ENCODE measurements around the gene NUDT16L1. TPM values are rescaled to one million over a fixed set of nuclear protein-coding genes. Genes with fewer than 3 reads are reported as not detected.
A peak's percentile ranks its signal among the peaks of the same experiment; 100 is the strongest.

Gene NUDT16L1
- total and polyA plus RNA-seq, 9 of the 15 experiments (the other 6 are each of a cell fraction or from before 2014, with no cell fraction given), result 1.4 to 37.6 (median 13.7) TPM

DNA sequence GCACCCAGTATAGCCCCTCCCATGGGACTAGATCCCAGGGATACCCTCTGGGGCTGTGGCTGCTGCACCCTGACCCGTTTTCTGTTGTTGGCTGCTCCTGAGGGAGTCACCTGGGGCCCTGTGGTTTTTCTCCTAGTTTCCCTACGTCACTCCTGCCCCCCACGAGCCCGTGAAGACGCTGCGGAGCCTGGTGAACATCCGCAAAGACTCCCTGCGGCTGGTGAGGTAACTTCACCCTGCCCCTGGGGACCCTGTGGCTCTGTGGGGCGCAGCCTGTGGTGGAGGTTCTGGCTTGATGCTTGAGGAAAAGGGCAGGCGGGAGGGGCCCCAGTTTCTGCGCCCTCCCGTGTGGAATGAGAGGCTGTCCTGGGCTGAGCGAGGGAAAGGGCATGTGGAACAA, 41.5 kb upstream of the NUDT16L1 start (continued):
- TF ChIP-seq CHD1 (IDR thresholded peaks at IDR 0.05; ENCODE audit: low read length), result no peak
- no peak for TF ChIP-seq RB1 (IDR thresholded peaks at IDR 0.05; ENCODE audit: low read depth)
- TF ChIP-seq, protein P1, sequence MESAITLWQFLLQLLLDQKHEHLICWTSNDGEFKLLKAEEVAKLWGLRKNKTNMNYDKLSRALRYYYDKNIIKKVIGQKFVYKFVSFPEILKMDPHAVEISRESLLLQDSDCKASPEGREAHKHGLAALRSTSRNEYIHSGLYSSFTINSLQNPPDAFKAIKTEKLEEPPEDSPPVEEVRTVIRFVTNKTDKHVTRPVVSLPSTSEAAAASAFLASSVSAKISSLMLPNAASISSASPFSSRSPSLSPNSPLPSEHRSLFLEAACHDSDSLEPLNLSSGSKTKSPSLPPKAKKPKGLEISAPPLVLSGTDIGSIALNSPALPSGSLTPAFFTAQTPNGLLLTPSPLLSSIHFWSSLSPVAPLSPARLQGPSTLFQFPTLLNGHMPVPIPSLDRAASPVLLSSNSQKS (CRISPR knock-in tag; IDR thresholded peaks at IDR 0.05), result no peak

DNA sequence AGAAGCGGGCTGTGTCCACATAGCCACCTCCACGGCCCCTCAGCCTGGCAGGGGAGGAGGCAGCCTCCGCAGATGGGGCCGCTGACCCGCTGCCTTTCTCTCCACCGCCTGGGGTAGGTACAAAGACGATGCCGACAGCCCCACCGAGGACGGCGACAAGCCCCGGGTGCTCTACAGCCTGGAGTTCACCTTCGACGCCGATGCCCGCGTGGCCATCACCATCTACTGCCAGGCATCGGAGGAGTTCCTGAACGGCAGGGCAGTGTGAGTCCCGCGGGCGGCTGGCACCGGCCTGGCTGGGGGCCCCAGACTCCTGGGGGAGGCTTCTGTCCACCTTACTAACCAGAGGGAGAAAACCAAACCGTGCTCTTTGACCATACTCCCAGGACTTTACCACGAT, 40.8 kb upstream of the NUDT16L1 start:
- TF ChIP-seq, protein P2, sequence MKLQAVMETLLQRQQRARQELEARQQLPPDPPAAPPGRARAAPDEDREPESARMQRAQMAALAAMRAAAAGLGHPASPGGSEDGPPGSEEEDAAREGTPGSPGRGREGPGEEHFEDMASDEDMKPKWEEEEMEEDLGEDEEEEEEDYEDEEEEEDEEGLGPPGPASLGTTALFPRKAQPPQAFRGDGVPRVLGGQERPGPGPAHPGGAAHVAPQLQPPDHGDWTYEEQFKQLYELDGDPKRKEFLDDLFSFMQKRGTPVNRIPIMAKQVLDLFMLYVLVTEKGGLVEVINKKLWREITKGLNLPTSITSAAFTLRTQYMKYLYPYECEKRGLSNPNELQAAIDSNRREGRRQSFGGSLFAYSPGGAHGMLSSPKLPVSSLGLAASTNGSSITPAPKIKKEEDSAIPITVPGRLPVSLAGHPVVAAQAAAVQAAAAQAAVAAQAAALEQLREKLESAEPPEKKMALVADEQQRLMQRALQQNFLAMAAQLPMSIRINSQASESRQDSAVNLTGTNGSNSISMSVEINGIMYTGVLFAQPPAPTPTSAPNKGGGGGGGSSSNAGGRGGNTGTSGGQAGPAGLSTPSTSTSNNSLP (IDR thresholded peaks at IDR 0.05; ENCODE audit: borderline replicate concordance, low read depth, low read length), result no peak
- TF ChIP-seq RHOXF2B (CRISPR knock-in tag; conservative IDR thresholded peaks at IDR 0.05), result no peak
- TF ChIP-seq, protein P3, sequence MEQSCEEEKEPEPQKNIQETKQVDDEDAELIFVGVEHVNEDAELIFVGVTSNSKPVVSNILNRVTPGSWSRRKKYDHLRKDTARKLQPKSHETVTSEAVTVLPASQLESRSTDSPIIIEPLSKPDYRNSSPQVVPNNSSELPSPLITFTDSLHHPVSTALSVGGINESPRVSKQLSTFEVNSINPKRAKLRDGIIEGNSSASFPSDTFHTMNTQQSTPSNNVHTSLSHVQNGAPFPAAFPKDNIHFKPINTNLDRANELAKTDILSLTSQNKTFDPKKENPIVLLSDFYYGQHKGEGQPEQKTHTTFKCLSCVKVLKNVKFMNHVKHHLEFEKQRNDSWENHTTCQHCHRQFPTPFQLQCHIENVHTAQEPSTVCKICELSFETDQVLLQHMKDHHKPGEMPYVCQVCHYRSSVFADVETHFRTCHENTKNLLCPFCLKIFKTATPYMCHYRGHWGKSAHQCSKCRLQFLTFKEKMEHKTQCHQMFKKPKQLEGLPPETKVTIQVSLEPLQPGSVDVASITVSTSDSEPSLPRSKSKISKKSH (CRISPR knock-in tag; IDR thresholded peaks at IDR 0.05), result no peak
- TF ChIP-seq POU5F1 (IDR thresholded peaks at IDR 0.05; ENCODE audit: borderline replicate concordance, low read depth, low read length, partially characterized antibody), result no peak
- TF ChIP-seq, protein P4, sequence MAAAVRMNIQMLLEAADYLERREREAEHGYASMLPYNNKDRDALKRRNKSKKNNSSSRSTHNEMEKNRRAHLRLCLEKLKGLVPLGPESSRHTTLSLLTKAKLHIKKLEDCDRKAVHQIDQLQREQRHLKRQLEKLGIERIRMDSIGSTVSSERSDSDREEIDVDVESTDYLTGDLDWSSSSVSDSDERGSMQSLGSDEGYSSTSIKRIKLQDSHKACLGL (CRISPR knock-in tag; IDR thresholded peaks at IDR 0.05; ENCODE audit: borderline replicate concordance, poor library complexity, severe bottlenecking), result no peak
- 0 out of 2 replicates have a peak, but pooled peaks have one; percentile 8 for TF ChIP-seq POLR2G (IDR thresholded peaks at IDR 0.05; ENCODE audit: low read depth, low read length)
- TF ChIP-seq BMI1 (IDR thresholded peaks at IDR 0.05; ENCODE audit: low read length), result no peak
- Histone ChIP-seq H4K20me1 (replicated peaks; ENCODE audit: control insufficient read depth, insufficient read depth, low read length) (no peaks in the 10 kb centered on the region), H3K9ac (ENCODE audit: insufficient read depth in 1 of 2, low read depth in 2 of 2, low read length in 2 of 2) (no peak overlapping the region), H3K27me3 (ENCODE audit: control insufficient read depth in 2 of 2, insufficient read depth in 2 of 2, low read length in 2 of 2) (no peaks in the 10 kb centered on the region), H3K4me3 (no peak overlapping the region), H3K9me1 (ENCODE audit: control insufficient read depth, insufficient read depth, low read length) (no peaks in the 10 kb centered on the region), H3K27ac (ENCODE audit: extremely low read depth, low read depth, low read length) (no peak overlapping the region), H2AFZ (ENCODE audit: low read depth, low read length) (no peak overlapping the region), H3K4me1 (replicated peaks in 1 of 2; ENCODE audit: control insufficient read depth in 2 of 2, insufficient read depth in 2 of 2, low read length in 2 of 2) (peaks cover 0 to 21% of the 10 kb centered on the region in 2 experiments; a peak in 3 of 5 replicates), H3K36me3 (ENCODE audit: control insufficient read depth, insufficient read depth, low read length) (peaks cover 69% of the 10 kb centered on the region; the same call in 2 of the 3 replicates), H3K9me3 (replicated peaks; ENCODE audit: control insufficient read depth, insufficient read depth, low read depth, low read length) (no peaks in the 10 kb centered on the region), H3K4me2 (ENCODE audit: insufficient read depth, low read length) (no peak overlapping the region), H3K79me2 (ENCODE audit: control insufficient read depth, insufficient read depth, low read length) (peaks cover 12% of the 10 kb centered on the region)
- ChIA-PET CTCF (ENCODE audit: low intra/inter-chr PET ratio) (no interaction called here), POLR2A (no interaction called here)
- intact Hi-C loops (cut with micrococcal nuclease), result no loop called here
- FAIRE-seq (no peak), DNase-seq (ENCODE audit: extremely low read depth in 1 of 4, low spot score in 3 of 4) (no peak), ATAC-seq (no peak)
- WGBS (ENCODE audit: insufficient coverage, low coverage, missing lambda C conversion rate), result 90% methylated on average over 17 of the region's 25 CpGs
- no TSS peak for BruUV-seq (replicated peaks)
- in situ Hi-C loops (cut with MboI), result no loop called here
